OCI-LY1 (cell line): Measurements from ENCODE around the gene MB.

ENCODE experiments used
- H2AFZ ChIP-seq: fragments of 200-600 bp; sonication (generic), shearing (Covaris generic); 2 replicates; pipeline ENCODE4 v1.6.0; 2014; ENCODE audit warnings: antibody characterized with exemption, mild to moderate bottlenecking, low read length
- H3F3A ChIP-seq: fragments of 200-600 bp; sonication (generic), shearing (Covaris generic); 2 replicates; pipeline ENCODE4 v1.6.0; 2014; ENCODE audit warnings: mild to moderate bottlenecking, antibody characterized with exemption, low read length, moderate library complexity; ENCODE audit not compliant: insufficient read depth
- H3K27ac ChIP-seq: fragments of 200-600 bp; sonication (generic); 2 replicates; pipeline ENCODE4 v1.5.1; 2014; ENCODE audit warnings: low read length, mixed run types, mild to moderate bottlenecking, low read depth; ENCODE audit not compliant: poor library complexity, severe bottlenecking
- H3K27me3 ChIP-seq: fragments of 200-600 bp; sonication (generic); 2 replicates; pipeline ENCODE4 v1.6.0; 2014; ENCODE audit warnings: antibody characterized with exemption, mild to moderate bottlenecking, low read length, moderate library complexity; ENCODE audit not compliant: insufficient read depth
- H3K36me3 ChIP-seq: fragments of 200-600 bp; sonication (generic); 2 replicates; pipeline ENCODE4 v1.6.1; 2014; ENCODE audit warnings: mild to moderate bottlenecking, antibody characterized with exemption, low read length, moderate library complexity, mixed read lengths; ENCODE audit not compliant: insufficient read depth
- H3K4me1 ChIP-seq: fragments of 200-600 bp; sonication (generic); 2 replicates; pipeline ENCODE4 v1.5.1; 2014; ENCODE audit warnings: mild to moderate bottlenecking, low read length, moderate library complexity; ENCODE audit not compliant: insufficient read depth, severe bottlenecking
- H3K4me2 ChIP-seq: fragments of 200-600 bp; sonication (generic), shearing (Covaris generic); 2 replicates; pipeline ENCODE4 v1.6.1; 2014; ENCODE audit warnings: low read length
- H3K4me3 ChIP-seq: fragments of 200-600 bp; sonication (generic); 2 replicates; pipeline ENCODE4 v1.5.1; 2014; ENCODE audit warnings: low read length, low read depth, mild to moderate bottlenecking, mixed read lengths; ENCODE audit not compliant: poor library complexity, severe bottlenecking
- H3K79me2 ChIP-seq: fragments of 200-600 bp; shearing (Covaris generic); 2 replicates; pipeline ENCODE4 v1.6.1; 2016; ENCODE audit warnings: mixed run types, low read length, mixed read lengths; ENCODE audit not compliant: insufficient read depth
- H3K9ac ChIP-seq: fragments of 200-600 bp; sonication (generic), shearing (Covaris generic); 2 replicates; pipeline ENCODE4 v1.6.1; 2014; ENCODE audit warnings: mild to moderate bottlenecking, low read length, mixed read lengths
- H3K9me2 ChIP-seq: fragments of 200-600 bp; sonication (generic), shearing (Covaris generic); 2 replicates; pipeline ENCODE4 v1.6.1; 2014; ENCODE audit warnings: low read depth, mild to moderate bottlenecking, low read length, mixed read lengths
- H3K9me3 ChIP-seq: fragments of 200-600 bp; shearing (Covaris generic); 2 replicates; pipeline ENCODE4 v1.6.1; 2014; ENCODE audit warnings: low read length, mixed read lengths
- H4K20me1 ChIP-seq: fragments of 200-600 bp; sonication (generic), shearing (Covaris generic); 2 replicates; pipeline ENCODE4 v1.6.0; 2016; ENCODE audit warnings: mild to moderate bottlenecking, low read length; ENCODE audit not compliant: insufficient read depth
- CTCF ChIP-seq: fragments of 200-600 bp; sonication (generic), shearing (Covaris generic); IDR thresholded peaks from 2 replicates; pipeline ENCODE4 v1.5.1; 2017; ENCODE audit warnings: mild to moderate bottlenecking, antibody characterized with exemption, low read length, moderate library complexity, mixed read lengths
- EZH2 ChIP-seq: fragments of 200-600 bp; sonication (generic), shearing (Covaris generic); IDR thresholded peaks from 2 replicates; pipeline ENCODE4 v1.8.0; 2017; ENCODE audit warnings: borderline replicate concordance, mixed run types, mild to moderate bottlenecking, antibody characterized with exemption, low read length, moderate library complexity, mixed read lengths

Gene MB

GRCh38 chr22:35606916-35607315 is 10.2 kb downstream of the MB start:
- Histone ChIP-seq H3K4me2 (no peak overlapping the region), H4K20me1 (no peaks in the 10 kb centered on the region), H3K79me2 (no peaks in the 10 kb centered on the region), H3K36me3 (no peaks in the 10 kb centered on the region), H3F3A (no peaks in the 10 kb centered on the region), H3K9me2 (no peaks in the 10 kb centered on the region), H3K9me3 (no peaks in the 10 kb centered on the region), H3K4me3 (no peak overlapping the region), H3K27ac (no peak overlapping the region), H3K27me3 (no peaks in the 10 kb centered on the region), H3K4me1 (no peaks in the 10 kb centered on the region), H2AFZ (no peak overlapping the region), H3K9ac (no peak overlapping the region)
- no peak for TF ChIP-seq CTCF
- TF ChIP-seq EZH2: no peak

GRCh38 chr22:35605851-35606481 is 11.2 kb downstream of the MB start:
- no peak overlapping the region for H3K4me3 ChIP-seq
- no peaks in the 10 kb centered on the region for H4K20me1 ChIP-seq
- no peaks in the 10 kb centered on the region for H3K9me3 ChIP-seq
- no peaks in the 10 kb centered on the region for H3F3A ChIP-seq
- no peak overlapping the region for H2AFZ ChIP-seq
- no peaks in the 10 kb centered on the region for H3K36me3 ChIP-seq
- TF ChIP-seq EZH2 (no peak), CTCF (no peak)
- no peak overlapping the region for H3K9ac ChIP-seq
- no peaks in the 10 kb centered on the region for H3K27me3 ChIP-seq
- no peaks in the 10 kb centered on the region for H3K79me2 ChIP-seq
- H3K9me2 ChIP-seq: no peaks in the 10 kb centered on the region
- H3K4me1 ChIP-seq: no peaks in the 10 kb centered on the region
- no peak overlapping the region for H3K27ac ChIP-seq
- H3K4me2 ChIP-seq: no peak overlapping the region

DNA sequence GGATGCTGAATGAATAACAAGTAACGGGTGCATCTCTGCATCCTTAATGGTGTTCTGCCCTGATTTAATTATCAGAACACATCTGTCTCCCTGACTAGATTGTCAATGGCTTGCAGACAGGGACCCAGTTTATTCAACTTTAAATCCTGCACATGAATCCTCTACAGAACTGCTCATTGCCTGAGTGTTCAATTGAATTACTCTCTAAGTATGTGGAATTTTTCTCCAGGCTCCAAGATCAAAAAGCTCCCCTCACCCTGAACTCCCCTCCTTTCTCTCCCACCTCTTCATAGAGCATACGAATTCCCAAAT is 11.8 kb downstream of the MB start:
- Histone ChIP-seq H4K20me1 (no peaks in the 10 kb centered on the region), H3K79me2 (no peaks in the 10 kb centered on the region), H3K36me3 (no peaks in the 10 kb centered on the region), H2AFZ (no peak overlapping the region), H3K9me3 (no peaks in the 10 kb centered on the region), H3K9me2 (no peaks in the 10 kb centered on the region), H3K9ac (no peak overlapping the region), H3K4me3 (no peak overlapping the region), H3F3A (no peaks in the 10 kb centered on the region), H3K27me3 (no peaks in the 10 kb centered on the region), H3K4me1 (no peaks in the 10 kb centered on the region), H3K4me2 (no peak overlapping the region), H3K27ac (no peak overlapping the region)
- TF ChIP-seq EZH2: no peak
- TF ChIP-seq CTCF: no peak
